ENCODE data around the gene C6orf15.

Gene C6orf15

DNA sequence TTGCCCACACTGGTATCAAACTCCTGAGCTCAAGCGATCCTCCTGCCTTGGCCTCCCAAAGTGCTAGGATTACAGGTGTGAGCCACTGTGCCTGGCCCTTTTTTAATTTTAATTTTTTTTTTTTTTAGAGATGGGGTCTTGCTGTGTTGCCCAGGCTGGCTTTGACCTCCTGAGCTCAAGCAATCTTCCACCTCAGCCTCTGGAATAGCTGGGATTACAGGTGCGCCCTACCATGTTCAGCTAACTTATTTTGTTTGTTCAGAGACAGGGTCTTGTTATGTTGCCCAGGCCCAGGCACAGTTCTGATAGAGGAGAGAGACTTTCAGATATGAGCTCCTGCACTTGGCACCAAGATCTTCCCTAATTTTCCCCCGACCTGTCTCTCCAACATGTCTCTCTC, 18.4 kb upstream of the C6orf15 start:
- DNase-seq (ENCODE audit: low spot score), result no peak

DNA sequence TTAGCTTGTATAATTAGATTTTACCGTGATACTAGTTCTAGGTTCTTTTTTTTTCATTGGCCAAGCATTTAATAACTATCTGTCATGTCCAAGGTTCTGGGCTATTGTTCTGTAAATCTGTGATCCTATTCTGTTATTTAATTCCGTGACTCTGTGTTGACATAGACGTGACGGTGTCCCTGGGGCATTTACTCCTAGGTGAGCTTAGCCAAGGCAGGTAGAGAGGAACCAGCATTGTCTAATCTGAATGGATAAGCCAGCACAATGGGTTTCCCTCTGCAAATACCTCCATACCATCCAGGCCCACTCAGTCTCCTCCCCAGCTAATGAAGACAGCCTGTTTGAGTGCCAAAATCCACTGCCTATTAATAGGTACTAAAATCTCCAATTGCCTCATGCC, 16.8 kb upstream of the C6orf15 start:
- DNase-seq (ENCODE audit: low spot score), result no peak

DNA sequence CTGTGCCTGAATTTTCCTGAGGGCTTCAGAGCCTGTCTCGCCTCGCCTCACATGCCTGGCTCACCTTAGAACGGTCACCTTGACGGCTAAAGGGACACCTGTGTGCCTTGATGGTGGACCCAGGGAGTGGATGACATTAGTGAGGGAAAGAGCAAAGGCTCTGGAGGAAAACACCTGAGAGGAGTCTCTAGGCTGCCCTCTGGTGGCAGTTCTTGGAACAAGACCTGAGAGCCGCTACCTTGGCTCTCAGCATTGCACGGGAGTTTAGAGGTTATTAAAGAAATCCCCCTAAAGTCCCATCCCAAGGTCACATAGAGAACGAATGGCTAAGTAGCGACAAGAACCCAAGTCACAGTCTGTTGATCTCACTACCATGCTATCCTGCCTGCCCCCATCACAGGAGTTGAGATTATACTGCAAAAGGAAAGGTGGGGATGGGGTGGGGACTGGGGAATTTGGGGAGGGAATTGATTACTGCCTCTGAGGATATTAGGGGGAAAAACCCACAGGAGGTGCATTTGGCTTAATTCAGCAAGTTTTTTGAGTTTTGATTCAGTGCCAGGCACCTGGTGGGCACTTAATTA, 15.8 kb upstream of the C6orf15 start:
- peak; percentile 24 for DNase-seq (ENCODE audit: low spot score)

DNA sequence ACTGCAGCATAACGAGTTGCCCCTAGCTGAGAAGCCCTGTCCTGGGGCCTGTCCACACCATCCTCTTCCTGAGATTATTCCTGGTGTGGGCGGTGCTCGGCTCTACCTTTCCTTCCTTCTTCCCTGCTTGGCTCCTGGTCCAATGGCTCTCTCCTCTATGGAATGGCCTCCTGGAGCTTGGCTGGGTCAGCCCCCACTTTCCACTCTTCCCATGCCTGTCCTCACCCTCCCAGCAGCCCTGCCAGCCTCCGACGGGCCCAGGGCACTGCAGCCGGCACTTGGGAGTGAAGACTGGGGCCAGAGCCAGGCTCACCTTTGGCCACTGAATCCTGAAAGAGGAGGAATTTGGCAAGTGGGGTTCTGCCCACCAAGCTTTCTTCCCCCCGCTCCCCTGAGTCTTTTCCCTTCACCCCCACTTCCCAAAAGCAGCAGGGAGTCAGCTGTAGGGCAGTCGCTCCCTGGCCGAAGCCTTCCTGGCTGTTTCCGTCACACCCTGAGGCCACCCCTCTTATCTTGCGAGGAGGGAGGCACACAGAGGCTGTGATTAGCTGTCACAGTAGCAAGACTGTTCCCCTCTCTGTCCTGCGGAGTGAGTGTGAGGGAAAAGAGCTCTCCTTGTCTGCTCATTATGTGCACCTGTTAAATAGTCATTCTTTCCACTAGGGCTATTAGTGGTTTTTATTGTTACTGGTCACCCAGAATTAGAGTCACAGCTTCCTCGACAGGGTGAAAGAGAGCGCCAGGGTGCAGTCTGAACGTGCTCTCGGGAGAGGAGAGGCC, 14.2 kb upstream of the C6orf15 start:
- DNase-seq (ENCODE audit: low spot score), result no peak

DNA sequence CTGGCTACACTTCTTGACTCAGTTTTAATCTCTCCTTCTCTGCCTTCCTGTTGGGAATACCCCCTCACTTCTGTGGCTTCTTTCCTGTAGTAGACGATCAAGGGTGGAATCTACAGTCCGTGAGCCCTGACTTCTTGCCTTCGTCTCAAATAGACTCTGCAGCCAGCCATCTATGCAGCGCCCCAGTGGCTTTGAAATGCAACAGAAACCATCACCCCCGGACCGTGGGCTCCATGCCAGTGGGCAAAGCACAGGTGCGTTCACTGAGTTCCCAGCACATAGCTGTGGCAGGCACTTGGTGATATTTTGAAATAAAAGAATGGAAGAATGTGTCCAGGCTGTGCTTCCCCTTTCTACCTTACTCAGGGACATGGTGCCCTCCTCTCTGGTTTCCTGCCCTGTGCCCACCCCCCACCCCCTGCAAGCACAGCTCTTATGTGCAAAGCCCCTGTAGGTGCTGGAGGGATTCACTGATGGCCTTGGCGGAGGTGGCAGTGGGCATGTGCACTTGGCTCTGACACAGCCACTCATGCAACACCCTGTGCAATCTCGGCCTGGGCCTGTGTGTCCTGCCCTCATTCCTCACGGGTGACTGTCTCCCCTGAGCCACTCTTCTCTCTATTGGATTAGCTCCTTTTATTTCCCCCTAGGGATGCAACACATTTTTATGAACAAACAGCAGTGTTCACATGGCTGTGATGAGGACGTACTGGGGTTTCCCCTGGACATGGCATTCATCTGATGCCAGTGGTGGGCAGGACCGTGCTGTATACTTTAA, 13.4 kb upstream of the C6orf15 start:
- DNase-seq (ENCODE audit: low spot score), result no peak

GRCh38 chr6:31125162-31125561, 12.8 kb upstream of the C6orf15 start:
- DNase-seq (ENCODE audit: low spot score), result no peak

- DNase-seq (ENCODE audit: low spot score), result no peak
These were observed 10.7 kb upstream of the C6orf15 start for GRCh38 chr6:31122791-31123706.

GRCh38 chr6:31121131-31121790, 8.9 kb upstream of the C6orf15 start:
- no peak for DNase-seq (ENCODE audit: low spot score)

DNA sequence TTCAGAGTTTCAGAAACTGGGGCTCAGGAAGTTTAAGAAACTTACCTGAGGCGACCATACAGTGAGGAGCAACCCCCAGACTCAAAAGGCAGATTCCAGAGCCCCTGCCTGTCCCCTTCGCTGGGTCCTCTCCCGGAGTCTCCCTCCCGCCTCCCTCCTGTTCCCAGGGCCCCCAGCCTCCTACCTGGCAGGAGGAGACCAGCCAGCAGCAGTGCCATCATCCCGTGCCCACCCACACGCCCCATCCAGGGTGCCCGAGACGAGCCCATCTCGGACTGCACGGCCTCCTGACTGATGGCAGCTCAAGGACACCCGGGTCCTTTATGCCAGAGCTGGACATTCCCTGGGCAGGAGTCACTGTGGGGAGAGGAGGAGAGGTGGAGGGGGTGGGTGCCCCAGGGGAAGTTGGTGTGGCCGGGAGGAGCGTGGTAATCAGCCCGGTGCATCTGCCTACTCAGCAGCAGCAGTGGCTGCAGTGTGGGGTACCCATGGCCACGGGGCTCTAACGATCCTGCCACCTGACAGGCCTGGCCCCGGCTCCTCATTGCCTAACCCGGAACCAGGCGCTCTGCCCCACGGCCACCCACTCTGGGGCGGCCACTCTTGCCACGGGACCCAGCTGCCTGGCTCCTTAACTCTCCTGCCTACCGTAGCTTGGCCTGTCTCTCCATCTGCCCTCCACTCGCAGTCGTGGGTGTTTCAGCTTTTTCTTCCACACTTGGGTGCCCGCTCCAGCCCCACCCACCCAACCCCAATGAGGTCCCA, 8.0 kb upstream of the C6orf15 start, which contains the start of gene CDSN:
CDSN (minus strand) TSS at position 296 of the 765 bp plus-strand sequence; CDS start at position 269, 27 bp downstream.
- DNase-seq (ENCODE audit: low spot score), result no peak

DNA sequence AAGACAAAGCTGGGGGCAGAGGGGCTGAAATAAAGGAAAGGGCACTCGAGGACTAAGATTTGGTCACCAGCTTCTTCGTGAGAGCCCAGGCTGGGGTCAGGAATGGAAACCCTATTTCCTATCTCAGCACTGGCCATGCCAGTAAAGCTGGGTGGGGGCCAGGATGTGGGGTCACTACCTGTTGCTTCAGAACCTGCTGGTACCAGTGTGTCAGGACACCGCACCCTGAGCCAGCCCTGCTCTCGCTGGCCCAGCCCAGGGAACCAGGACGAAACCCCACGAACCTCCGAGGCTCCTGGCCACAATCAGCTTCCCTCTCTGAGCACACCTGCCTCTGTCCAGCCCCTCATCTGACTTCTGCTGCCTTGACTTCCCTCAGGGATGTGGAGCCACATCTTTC, 5.8 kb upstream of the C6orf15 start:
- no peak for DNase-seq (ENCODE audit: low spot score)

GRCh38 chr6:31116661-31117385, 4.4 kb upstream of the C6orf15 start:
- DNase-seq (ENCODE audit: low spot score), result no peak

DNA sequence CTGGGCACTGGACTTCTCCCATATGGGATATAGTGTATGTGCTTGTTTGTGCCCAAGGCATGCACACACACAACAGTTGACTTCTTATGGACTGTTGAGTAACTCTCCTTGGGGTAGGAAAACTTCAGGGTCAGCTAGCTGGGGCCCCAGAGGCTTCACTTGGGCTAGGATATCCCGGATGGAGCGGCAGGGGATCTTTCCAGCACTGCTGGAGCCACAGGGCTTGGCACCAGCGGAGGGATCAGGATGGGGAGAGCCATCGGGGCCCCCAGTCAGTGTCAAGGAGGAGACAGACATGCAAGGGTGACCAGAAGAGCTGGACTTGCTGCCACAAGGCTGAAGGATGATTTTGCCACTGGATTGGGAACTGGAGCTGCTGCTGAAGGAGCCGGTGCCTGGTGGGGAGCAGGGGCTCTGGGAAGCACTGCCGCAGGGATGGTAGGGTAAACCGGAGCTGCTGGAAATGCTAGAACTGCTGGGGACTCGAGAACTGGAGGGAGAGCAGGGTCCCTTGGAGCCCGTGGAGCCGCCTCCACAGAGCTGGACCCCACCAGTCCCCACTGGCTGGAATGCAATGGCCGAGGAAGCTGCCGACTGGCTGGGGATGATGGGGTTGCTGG, 3.7 kb upstream of the C6orf15 start:
- no peak for DNase-seq (ENCODE audit: low spot score)

GRCh38 chr6:31114970-31115849, 2.8 kb upstream of the C6orf15 start:
- DNase-seq (ENCODE audit: low spot score), result no peak

GRCh38 chr6:31114541-31114878, 2.1 kb upstream of the C6orf15 start, which contains the start of gene PSORS1C1:
Gene PSORS1C1 (plus strand): TSS chr6:31114800. CDS start chr6:31129633, 14,833 bp downstream.
- DNase-seq (ENCODE audit: low spot score), result peak; percentile 47

- DNase-seq (ENCODE audit: low spot score), result no peak
These were observed 1.6 kb upstream of the C6orf15 start for GRCh38 chr6:31113861-31114540.

DNA sequence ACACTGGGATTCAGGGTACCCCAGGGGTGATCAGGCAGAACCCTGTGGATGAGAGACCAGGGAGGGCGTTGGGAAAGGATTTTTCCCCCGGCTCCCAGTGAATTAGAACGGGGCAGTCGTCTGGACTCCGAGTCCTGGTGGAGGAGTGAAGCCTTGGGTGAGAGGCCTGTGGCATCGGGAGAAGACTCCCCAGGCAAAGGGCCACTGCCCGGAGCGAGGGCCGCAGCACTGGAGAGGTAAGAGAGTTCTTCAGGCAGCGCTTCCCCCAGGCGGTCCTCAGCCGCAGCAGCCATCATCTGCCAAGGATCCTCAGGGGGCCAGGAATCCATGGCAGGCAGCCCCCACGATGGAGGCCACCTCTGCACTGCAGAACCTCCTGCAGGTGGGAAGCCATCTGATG, 663 bp downstream of the C6orf15 start:
- DNase-seq (ENCODE audit: low spot score), result no peak

DNA sequence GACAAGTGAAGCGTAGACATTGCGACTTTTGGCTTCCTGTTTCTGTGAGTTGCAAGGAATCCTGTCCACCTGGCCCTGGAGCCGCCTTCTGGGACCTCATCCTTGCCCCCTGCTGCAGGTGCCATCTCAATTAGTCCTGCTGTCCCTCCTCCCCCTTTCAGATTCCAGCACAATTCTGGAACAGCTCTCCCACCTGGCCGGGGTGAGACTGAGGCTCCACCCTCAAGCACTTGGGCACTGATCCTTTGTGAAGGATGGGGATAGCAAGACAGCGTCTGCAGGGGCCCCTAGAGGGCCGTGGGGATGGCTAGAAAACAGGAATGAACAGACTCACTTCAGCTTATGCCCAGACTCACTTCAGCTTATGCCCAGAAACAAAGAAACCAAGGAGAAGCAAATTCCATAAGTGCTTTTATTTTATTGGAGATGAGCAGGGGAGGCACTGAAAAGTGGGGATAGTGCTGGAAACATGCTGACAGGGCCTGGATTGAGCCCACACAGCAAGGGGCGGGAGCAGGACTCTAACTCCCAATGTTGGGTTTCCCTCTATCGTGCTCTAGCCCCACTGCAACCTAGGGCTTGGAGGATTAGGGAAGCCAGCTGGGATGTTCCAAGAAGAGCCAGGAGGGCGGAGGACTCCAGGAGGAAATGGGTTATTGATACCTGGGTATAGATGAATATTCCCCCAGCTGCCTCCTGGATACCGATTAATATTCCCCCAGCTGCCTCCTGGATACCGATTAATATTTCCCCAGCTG, 1.4 kb downstream of the C6orf15 start:
- DNase-seq (ENCODE audit: low spot score), result no peak
